GM19035 (cell line): ENCODE results near the gene TRAM2.

Experiments
- ATAC-seq: cut with Tn5 transposase; IDR thresholded peaks from one replicate; pipeline ENCODE4 v1.9.1; 2021; ENCODE audit not compliant: unreplicated experiment

Gene TRAM2

GRCh38 chr6:52533491-52533890, 43.4 kb downstream of the TRAM2 start:
- ATAC-seq, result no peak

GRCh38 chr6:52532457-52532856, 44.4 kb downstream of the TRAM2 start:
- ATAC-seq, result no peak

- no peak for ATAC-seq
Observed at GRCh38 chr6:52531834-52532233, 45.0 kb downstream of the TRAM2 start.

GRCh38 chr6:52531396-52531795, 45.5 kb downstream of the TRAM2 start:
- no peak for ATAC-seq

- no peak for ATAC-seq
Observed at GRCh38 chr6:52530351-52530750, 46.5 kb downstream of the TRAM2 start.

- ATAC-seq, result no peak
Observed at GRCh38 chr6:52529311-52529710, 47.5 kb downstream of the TRAM2 start.

- no peak for ATAC-seq
Observed at GRCh38 chr6:52527436-52527835, 49.4 kb downstream of the TRAM2 start.

- ATAC-seq, result no peak
Observed at GRCh38 chr6:52526634-52527033, 50.2 kb downstream of the TRAM2 start.

GRCh38 chr6:52524918-52525317, 51.9 kb downstream of the TRAM2 start:
- no peak for ATAC-seq

GRCh38 chr6:52523378-52524142, 53.3 kb downstream of the TRAM2 start:
- ATAC-seq, result no peak

GRCh38 chr6:52522655-52523054, 54.2 kb downstream of the TRAM2 start:
- ATAC-seq, result no peak

GRCh38 chr6:52522151-52522626, 54.7 kb downstream of the TRAM2 start:
- no peak for ATAC-seq

GRCh38 chr6:52519618-52520017, 57.2 kb downstream of the TRAM2 start:
- ATAC-seq, result no peak

GRCh38 chr6:52518279-52518945, 58.4 kb downstream of the TRAM2 start:
- ATAC-seq, result no peak

- ATAC-seq, result peak; percentile 96
Observed at GRCh38 chr6:52517502-52518278, 59.2 kb downstream of the TRAM2 start.

GRCh38 chr6:52516943-52517342, 59.9 kb downstream of the TRAM2 start:
- no peak for ATAC-seq

GRCh38 chr6:52516269-52516668, 60.6 kb downstream of the TRAM2 start:
- no peak for ATAC-seq

GRCh38 chr6:52515219-52515960, 61.5 kb downstream of the TRAM2 start:
- ATAC-seq, result no peak

GRCh38 chr6:52514514-52514913, 62.3 kb downstream of the TRAM2 start:
- ATAC-seq, result no peak

- ATAC-seq, result no peak
Observed at GRCh38 chr6:52513896-52514295, 63.0 kb downstream of the TRAM2 start.

- no peak for ATAC-seq
Observed at GRCh38 chr6:52513464-52513863, 63.4 kb downstream of the TRAM2 start.
